KOPT-K1 (cell line): ENCODE measurements around the gene INSM2.

Source experiments
- H3K27ac ChIP-seq: fragments of 200-600 bp; sonication (generic); 2 replicates; pipeline ENCODE4 v1.5.1; 2016; ENCODE audit warnings: antibody characterized with exemption, mild to moderate bottlenecking, low read depth, low read length; ENCODE audit not compliant: poor library complexity, severe bottlenecking
- H3K36me3 ChIP-seq: fragments of 200-600 bp; sonication (generic); 2 replicates; pipeline ENCODE4 v1.5.1; 2017; ENCODE audit warnings: antibody characterized with exemption, mild to moderate bottlenecking, low read length, moderate library complexity; ENCODE audit not compliant: insufficient read depth
- H3K9me3 ChIP-seq: fragments of 200-600 bp; sonication (generic); 2 replicates; pipeline ENCODE4 v1.5.1; 2017; ENCODE audit warnings: antibody characterized with exemption, low read length, mild to moderate bottlenecking; ENCODE audit not compliant: insufficient read depth, poor library complexity, severe bottlenecking

The INSM2 gene

DNA sequence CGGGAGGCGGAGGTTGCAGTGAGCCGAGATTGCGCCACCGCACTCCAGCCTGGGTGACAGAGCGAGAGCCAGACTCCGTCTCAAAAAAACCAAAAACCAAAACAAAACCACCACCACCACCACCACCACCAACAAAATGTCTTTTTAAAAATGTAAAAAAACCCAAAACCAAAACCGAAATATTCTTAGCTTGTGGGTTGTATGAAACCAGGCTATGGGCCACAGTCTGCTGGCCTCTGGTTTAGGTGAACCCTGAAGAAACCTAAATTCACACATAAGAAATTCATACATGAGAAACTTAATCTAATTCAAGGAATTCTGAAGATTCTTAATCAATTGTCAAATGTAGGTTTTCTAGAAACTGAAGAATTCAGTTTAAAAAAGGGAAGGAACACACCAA is 37.6 kb downstream of the INSM2 start:
- no peaks in the 10 kb centered on the region for H3K9me3 ChIP-seq
- H3K27ac ChIP-seq, result no peak overlapping the region
- H3K36me3 ChIP-seq, result no peaks in the 10 kb centered on the region

DNA sequence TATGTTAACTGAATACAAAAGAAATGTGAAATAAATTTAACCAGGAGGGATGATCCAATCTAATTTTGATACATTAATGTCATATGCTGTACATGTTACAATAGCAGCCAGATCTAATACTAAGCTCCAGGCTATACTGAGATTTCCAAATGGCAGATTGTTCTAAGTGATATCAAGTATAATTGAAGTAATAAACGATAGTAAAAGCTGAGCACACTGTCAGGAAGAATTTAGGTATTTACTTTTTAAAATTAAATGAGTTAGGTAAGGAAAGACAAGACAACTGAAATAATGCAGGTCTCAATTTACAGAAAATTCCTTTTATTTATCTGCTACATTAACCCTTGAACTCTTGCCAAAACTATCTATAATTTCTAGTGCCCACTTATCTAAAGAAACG is 39.9 kb downstream of the INSM2 start:
- Histone ChIP-seq H3K9me3 (no peaks in the 10 kb centered on the region), H3K27ac (no peak overlapping the region), H3K36me3 (no peaks in the 10 kb centered on the region)

- Histone ChIP-seq H3K27ac (no peak overlapping the region), H3K36me3 (no peaks in the 10 kb centered on the region), H3K9me3 (no peaks in the 10 kb centered on the region)
Observed at GRCh38 chr14:35576260-35576659, 42.3 kb downstream of the INSM2 start.

GRCh38 chr14:35576856-35577255 is 42.9 kb downstream of the INSM2 start:
- Histone ChIP-seq H3K27ac (no peak overlapping the region), H3K36me3 (no peaks in the 10 kb centered on the region), H3K9me3 (no peaks in the 10 kb centered on the region)

DNA sequence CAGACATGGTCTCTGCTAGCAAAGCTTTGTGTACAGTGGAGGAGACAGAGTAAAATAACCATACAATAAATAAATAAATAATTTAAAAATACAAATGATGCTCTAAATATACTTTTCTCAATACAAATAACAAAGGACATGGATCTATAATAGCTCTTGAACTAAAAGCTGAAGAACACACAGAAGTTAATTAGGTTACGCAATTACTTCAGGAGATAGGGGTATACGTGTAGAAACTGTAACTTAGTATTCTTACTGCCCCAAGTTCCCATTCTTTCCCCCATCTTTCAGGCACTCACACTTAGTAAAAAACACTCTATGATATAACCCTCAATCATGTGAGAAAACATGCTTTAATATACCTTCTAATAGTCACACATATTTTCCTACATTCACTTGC is 44.2 kb downstream of the INSM2 start:
- Histone ChIP-seq H3K27ac (no peak overlapping the region), H3K36me3 (no peaks in the 10 kb centered on the region), H3K9me3 (no peaks in the 10 kb centered on the region)

DNA sequence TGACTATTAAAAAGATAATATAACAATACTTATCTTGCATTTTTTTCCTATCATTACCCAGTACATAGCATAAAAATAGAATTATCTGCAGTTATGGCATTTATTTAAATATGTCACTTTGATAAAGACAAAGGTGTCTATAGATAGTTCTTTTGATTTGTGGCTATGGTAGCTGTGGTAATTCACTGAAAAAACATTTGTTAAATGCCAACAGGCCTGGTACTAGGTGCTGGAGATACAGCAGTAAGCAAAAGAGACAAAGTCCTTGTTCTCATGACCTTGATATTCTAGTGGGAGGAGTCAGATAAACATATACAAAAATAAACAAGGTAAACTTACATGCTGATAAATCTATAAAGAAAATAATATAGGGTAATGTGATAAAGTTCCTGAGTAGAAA is 44.7 kb downstream of the INSM2 start:
- no peak overlapping the region for H3K27ac ChIP-seq

More for the DNA sequence above, 44.7 kb downstream of the INSM2 start:
- H3K36me3 ChIP-seq, result no peaks in the 10 kb centered on the region
- H3K9me3 ChIP-seq, result no peaks in the 10 kb centered on the region
